ENCODE data around the gene GNG8.

Gene GNG8

DNA sequence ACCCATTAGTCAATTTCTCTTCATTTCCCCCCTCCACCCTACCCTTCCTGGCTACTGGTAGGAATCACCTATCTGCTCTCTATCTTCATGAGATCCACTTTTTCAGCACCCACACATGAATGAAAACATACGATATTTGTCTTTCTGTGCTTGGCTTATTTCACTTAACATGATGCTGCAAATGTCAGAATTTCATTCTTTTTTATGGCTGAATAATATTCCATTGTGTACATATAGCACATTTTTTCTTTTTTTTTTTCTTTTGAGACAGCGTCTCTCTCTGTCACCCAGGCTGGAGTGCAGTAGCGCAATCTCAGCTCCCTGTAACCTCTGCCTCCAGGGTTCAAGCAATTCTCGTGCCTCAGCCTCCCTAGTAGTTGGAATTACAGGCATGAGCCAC, 44.7 kb downstream of the GNG8 start:
- Histone ChIP-seq H3K9me3 (ENCODE audit: control insufficient read depth, insufficient read depth, low read length) (no peaks in the 10 kb centered on the region; the same call in 1 of the 2 replicates), H3K36me3 (ENCODE audit: insufficient read depth, low read length) (no peaks in the 10 kb centered on the region), H3K4me1 (ENCODE audit: insufficient read depth, low read length) (no peaks in the 10 kb centered on the region), H3K9ac (ENCODE audit: low read depth, low read length) (no peak overlapping the region)

DNA sequence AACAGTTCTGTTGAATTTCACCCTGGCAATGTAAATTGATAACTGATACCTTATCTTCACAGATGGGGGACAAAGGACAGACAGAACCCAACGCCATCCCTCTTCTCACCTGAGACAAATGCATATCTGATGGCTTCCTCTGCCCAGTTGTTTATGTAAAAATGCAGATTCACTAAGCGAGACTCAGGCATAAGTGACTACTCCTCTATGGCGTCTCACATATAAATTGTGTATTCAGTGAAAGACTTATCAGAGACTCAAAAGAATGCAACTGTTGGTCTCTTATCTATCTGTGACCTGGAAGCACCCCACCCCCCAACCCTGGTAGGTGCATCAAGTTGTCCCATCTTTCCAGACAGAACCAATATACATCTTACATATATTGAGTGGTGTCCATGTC, 48.1 kb downstream of the GNG8 start:
- H3K9me3 ChIP-seq (ENCODE audit: control insufficient read depth, insufficient read depth, low read length): no peaks in the 10 kb centered on the region; the same call in 1 of the 2 replicates
- no peaks in the 10 kb centered on the region for H3K36me3 ChIP-seq (ENCODE audit: insufficient read depth, low read length)
- no peak overlapping the region for H3K9ac ChIP-seq (ENCODE audit: low read depth, low read length)
- H3K4me1 ChIP-seq (ENCODE audit: insufficient read depth, low read length): no peaks in the 10 kb centered on the region

DNA sequence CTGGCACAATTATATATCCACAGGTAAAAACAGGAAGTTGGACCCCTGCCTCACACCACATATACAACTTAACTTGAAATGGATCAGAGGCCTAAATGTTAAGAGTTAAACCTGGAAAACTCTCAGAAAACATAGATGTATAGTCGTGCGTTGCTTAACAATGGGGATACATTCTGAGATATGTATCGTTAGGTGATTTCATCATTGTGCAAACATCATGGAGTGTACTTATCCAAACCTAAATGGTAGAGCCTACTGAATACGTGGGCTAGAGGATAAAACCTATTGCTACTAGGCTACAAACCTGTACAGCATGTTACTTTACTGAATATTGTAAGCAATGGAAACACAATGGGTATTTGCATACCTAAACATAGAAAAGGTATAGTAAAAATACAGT, 49.7 kb downstream of the GNG8 start:
- Histone ChIP-seq H3K4me1 (ENCODE audit: insufficient read depth, low read length) (no peaks in the 10 kb centered on the region), H3K36me3 (ENCODE audit: insufficient read depth, low read length) (no peaks in the 10 kb centered on the region), H3K9me3 (ENCODE audit: control insufficient read depth, insufficient read depth, low read length) (no peaks in the 10 kb centered on the region; the same call in 1 of the 2 replicates), H3K9ac (ENCODE audit: low read depth, low read length) (no peak overlapping the region)

DNA sequence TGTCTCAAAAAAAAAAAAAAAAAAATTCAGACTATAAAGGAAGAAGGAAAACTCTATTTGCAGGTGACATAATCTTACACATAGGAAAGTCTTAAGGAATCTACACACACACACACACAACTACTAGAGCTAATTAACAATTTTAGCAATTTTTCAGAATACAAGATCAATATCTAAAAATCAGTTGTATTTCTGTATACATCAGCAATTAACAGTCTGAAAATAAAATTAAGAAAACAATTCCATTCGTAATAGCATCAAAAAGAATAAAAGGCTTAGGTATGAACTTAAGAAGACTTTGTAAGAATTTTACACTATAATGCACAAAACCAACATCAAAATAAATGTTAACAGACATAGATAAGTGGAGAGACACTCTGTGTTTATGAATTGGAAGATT, 50.5 kb downstream of the GNG8 start:
- Histone ChIP-seq H3K36me3 (ENCODE audit: insufficient read depth, low read length) (no peaks in the 10 kb centered on the region), H3K9me3 (ENCODE audit: control insufficient read depth, insufficient read depth, low read length) (no peaks in the 10 kb centered on the region; the same call in 1 of the 2 replicates), H3K4me1 (ENCODE audit: insufficient read depth, low read length) (no peaks in the 10 kb centered on the region), H3K9ac (ENCODE audit: low read depth, low read length) (no peak overlapping the region)

All from ES-I3 (cell line).